Measurements from ENCODE around the gene RAB36.

Gene RAB36

DNA sequence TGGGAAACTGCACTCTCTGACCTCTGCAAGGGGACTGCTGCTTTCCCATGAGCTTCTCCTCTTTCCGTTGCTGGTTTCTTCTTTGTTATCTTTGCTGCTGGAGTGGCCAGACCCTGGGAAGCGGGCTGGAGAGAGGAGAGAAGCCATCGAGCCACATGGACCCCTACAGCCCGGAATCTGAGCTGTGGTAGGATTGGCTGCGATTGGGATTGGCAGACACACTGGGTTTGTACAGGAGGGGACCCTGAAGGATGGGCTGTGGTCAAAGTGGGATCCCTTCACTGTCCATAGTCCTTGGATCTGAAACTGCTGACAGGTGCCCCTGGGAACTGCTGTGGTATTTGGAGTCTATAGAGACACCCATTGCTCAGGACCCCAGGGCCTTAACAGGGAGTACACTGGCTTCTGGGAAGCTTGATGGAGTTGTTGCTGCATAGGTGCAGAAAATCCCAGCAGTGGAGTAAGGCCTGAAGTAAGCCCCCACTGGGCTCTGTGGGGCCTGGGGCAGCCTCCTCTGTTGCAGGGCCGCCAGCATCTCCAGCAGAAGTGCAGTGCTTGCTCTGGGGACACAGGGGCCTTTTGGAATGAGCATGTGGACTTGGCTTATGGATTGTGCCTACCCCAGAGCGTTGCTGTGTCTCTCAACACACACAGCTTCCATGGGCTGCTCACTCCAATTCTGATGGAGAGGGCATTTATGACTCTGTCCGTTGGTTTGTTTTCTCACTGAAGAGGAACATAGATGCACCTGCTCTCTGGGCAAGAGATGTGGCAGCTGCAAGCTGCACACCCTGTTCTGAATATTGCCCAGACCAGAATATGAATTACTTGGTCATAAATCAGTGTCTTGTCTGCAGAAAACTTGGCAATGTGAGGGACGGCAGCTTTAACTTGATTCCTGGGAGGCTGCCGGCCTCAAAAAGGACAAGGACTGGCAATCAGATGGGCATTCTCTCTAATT lies 67.1 kb downstream of the RAB36 start:
- DNase-seq, result no peak

DNA sequence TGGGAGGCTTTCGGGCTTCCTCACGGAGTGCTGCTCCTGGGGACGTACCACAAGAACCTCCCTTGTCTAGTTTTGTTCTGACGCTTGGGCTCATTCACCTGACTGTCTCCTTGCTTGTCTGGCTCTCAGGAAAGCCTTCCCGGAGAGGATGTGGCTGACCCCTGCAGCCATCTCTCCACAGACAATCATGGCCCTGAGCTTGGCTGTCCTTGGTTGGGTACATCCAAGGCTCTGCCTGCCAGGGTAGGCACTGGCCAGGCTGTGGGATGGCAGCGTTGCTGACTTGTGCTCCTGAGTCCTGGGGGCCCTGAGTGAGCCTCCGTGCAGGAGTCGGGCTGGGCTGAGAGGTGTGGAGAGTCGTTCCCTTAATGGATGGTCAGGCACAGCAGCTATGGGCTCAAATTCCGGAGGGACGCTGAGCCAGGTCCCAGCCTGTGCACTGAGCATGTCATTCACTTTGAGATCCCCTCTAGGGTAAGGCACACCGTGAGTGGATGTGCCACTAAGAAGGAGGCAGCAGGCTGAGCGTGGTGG lies 67.8 kb downstream of the RAB36 start:
- DNase-seq, result no peak

DNA sequence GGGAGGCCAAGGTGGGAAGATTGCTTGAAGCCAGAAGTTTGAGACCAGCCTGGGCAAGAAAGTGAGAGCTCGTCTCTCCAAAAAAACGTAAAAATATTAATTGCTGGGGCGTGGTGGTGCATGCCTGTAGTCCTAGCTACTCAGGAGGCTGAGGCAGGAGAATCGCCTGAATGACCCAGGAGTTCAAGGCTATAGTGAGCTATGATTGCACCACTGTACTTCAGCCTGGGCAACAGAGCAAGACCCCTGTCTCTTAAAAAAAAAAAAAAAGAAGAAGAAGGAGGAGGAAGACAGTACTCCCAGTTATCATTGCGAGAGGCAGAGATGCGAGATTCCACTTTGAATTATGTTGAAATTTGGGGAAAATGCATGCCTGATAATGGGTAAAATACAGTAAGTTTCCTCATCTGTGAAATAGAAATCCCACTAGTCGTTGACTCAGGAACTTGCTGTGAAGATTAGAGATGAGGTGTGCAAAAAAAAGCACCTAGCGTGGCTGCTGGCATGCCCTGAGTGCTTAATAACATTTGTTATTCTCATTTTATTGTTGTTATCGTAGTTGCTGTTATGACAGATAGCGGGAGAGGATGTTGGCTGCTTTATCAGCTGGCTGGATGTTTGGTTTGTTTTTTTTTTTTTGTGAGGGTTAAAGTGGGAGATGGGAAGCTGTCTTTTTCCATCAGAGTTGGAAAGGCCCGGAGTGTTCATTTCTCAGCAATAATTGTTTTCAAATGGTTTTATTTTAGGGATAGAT lies 68.5 kb downstream of the RAB36 start:
- no peak for DNase-seq

Data from NCI-H1694 (cell line).